MG63 (cell line): ENCODE measurements around the gene VGF. TPM values are rescaled to one million over a fixed set of nuclear protein-coding genes. Genes with fewer than 3 reads are reported as not detected.
"Not testable (repeated sequence)": the region's sequence is repeated elsewhere in the genome, so short reads cannot be mapped to it uniquely, and the experiment has no call there.

Source experiments
- DNase-seq: peaks from one replicate; pipeline ENCODE4 v3.0.0-alpha.2; 2020
- H3K27me3 ChIP-seq: fragments of 250-450 bp; sonication (Bioruptor Pico); 2 replicates; pipeline ENCODE4 v1.5.1; 2020; ENCODE audit warnings: mild to moderate bottlenecking, moderate library complexity
- H3K36me3 ChIP-seq: fragments of 250-450 bp; sonication (Bioruptor Pico); 2 replicates; pipeline ENCODE4 v1.5.1; 2020; ENCODE audit warnings: mild to moderate bottlenecking, moderate library complexity
- H3K4me3 ChIP-seq: fragments of 250-450 bp; sonication (Bioruptor Pico); 2 replicates; pipeline ENCODE4 v1.5.1; 2020; ENCODE audit warnings: mild to moderate bottlenecking, moderate library complexity
- H3K9me3 ChIP-seq: fragments of 250-450 bp; sonication (Bioruptor Pico); 2 replicates; pipeline ENCODE4 v1.5.1; 2020; ENCODE audit warnings: mild to moderate bottlenecking, moderate library complexity
- total RNA-seq: library from RNA; depleted of rRNA; stranded (reverse); fragments of >200 nt; shearing (Covaris generic); gene quantifications from 2 replicates; pipeline ENCODE4 v1.2.3, GENCODE V29; 2014; ENCODE audit warnings: low replicate concordance; rRNA removed

VGF gene
- 0.63 TPM in 1 of 2 replicates, not detected in the other for total RNA-seq

GRCh38 chr7:101165075-101165957 is at the start of gene VGF:
TSS of gene VGF (minus strand) at chr7:101165569. CDS start at chr7:101164843, 726 bp downstream.
- Histone ChIP-seq H3K36me3 (no peaks in the 10 kb centered on the region), H3K27me3 (peaks cover 28% of the 10 kb centered on the region), H3K4me3 (no peak within 1 kb of the TSS; the same call in 1 of the 2 replicates), H3K9me3 (no peaks in the 10 kb centered on the region)
- DNase-seq, result peak; percentile 74

- H3K9me3 ChIP-seq, result no peaks in the 10 kb centered on the region
- no peaks in the 10 kb centered on the region for H3K27me3 ChIP-seq
- no peak overlapping the region for H3K4me3 ChIP-seq
- DNase-seq, result no peak
- H3K36me3 ChIP-seq, result peaks cover 8% of the 10 kb centered on the region
Measured at GRCh38 chr7:101212014-101212413, 46.6 kb upstream of the VGF start.

GRCh38 chr7:101211501-101211900 is 46.1 kb upstream of the VGF start:
- DNase-seq, result no peak
- Histone ChIP-seq H3K36me3 (peaks cover 8% of the 10 kb centered on the region), H3K4me3 (no peak overlapping the region), H3K9me3 (no peaks in the 10 kb centered on the region), H3K27me3 (no peaks in the 10 kb centered on the region)

GRCh38 chr7:101210143-101210542 is 44.8 kb upstream of the VGF start:
- Histone ChIP-seq H3K36me3 (peaks cover 6% of the 10 kb centered on the region), H3K4me3 (no peak overlapping the region), H3K27me3 (no peaks in the 10 kb centered on the region), H3K9me3 (no peaks in the 10 kb centered on the region)
- no peak for DNase-seq

GRCh38 chr7:101208794-101209193 is 43.4 kb upstream of the VGF start:
- Histone ChIP-seq H3K9me3 (no peaks in the 10 kb centered on the region), H3K4me3 (no peak overlapping the region), H3K27me3 (no peaks in the 10 kb centered on the region), H3K36me3 (no peaks in the 10 kb centered on the region)
- no peak for DNase-seq

GRCh38 chr7:101207459-101207858 is 42.1 kb upstream of the VGF start:
- Histone ChIP-seq H3K9me3 (no peaks in the 10 kb centered on the region), H3K4me3 (no peak overlapping the region), H3K36me3 (no peaks in the 10 kb centered on the region), H3K27me3 (no peaks in the 10 kb centered on the region)
- DNase-seq, result no peak

- Histone ChIP-seq H3K27me3 (no peaks in the 10 kb centered on the region), H3K9me3 (no peaks in the 10 kb centered on the region), H3K4me3 (no peak overlapping the region), H3K36me3 (no peaks in the 10 kb centered on the region)
- DNase-seq, result no peak
Measured at GRCh38 chr7:101206665-101207042, 41.3 kb upstream of the VGF start.

GRCh38 chr7:101205901-101206664 is 40.7 kb upstream of the VGF start:
- DNase-seq, result no peak
- H3K36me3 ChIP-seq, result no peaks in the 10 kb centered on the region
- H3K4me3 ChIP-seq, result no peak overlapping the region
- no peaks in the 10 kb centered on the region for H3K9me3 ChIP-seq
- H3K27me3 ChIP-seq, result no peaks in the 10 kb centered on the region

- not testable (repeated sequence) for H3K27me3 ChIP-seq, DNase-seq, H3K4me3 ChIP-seq, H3K36me3 ChIP-seq, H3K9me3 ChIP-seq
Measured at GRCh38 chr7:101203740-101204738, 38.7 kb upstream of the VGF start.

- DNase-seq, result no peak
- Histone ChIP-seq H3K4me3 (no peak overlapping the region), H3K27me3 (no peaks in the 10 kb centered on the region), H3K9me3 (no peaks in the 10 kb centered on the region), H3K36me3 (no peaks in the 10 kb centered on the region)
Measured at GRCh38 chr7:101202603-101202918, 37.2 kb upstream of the VGF start.

GRCh38 chr7:101201695-101202602 is 36.6 kb upstream of the VGF start:
- DNase-seq, result no peak
- Histone ChIP-seq H3K36me3 (no peaks in the 10 kb centered on the region), H3K27me3 (no peaks in the 10 kb centered on the region), H3K4me3 (no peak overlapping the region), H3K9me3 (no peaks in the 10 kb centered on the region)

GRCh38 chr7:101200862-101201599 is 35.7 kb upstream of the VGF start, which contains the start of gene MOGAT3:
TSS of gene MOGAT3 (minus strand) at chr7:101201036. CDS start at chr7:101200854, 182 bp downstream.
- no peak for DNase-seq
- H3K4me3 ChIP-seq, result no peak within 1 kb of the TSS

GRCh38 chr7:101200504-101200861 is 35.1 kb upstream of the VGF start:
- no peaks in the 10 kb centered on the region for H3K27me3 ChIP-seq
- H3K9me3 ChIP-seq, result no peaks in the 10 kb centered on the region
- H3K4me3 ChIP-seq, result no peak overlapping the region
- DNase-seq, result no peak
- H3K36me3 ChIP-seq, result no peaks in the 10 kb centered on the region

More at GRCh38 chr7:101200862-101201599, 35.7 kb upstream of the VGF start, which contains the start of gene MOGAT3:
- H3K9me3 ChIP-seq, result no peaks in the 10 kb centered on the region
- no peaks in the 10 kb centered on the region for H3K27me3 ChIP-seq
- H3K36me3 ChIP-seq, result no peaks in the 10 kb centered on the region

- not testable (repeated sequence) for DNase-seq, H3K36me3 ChIP-seq, H3K4me3 ChIP-seq, H3K9me3 ChIP-seq, H3K27me3 ChIP-seq
Measured at GRCh38 chr7:101199522-101199921, 34.2 kb upstream of the VGF start.

- no peak for DNase-seq
Measured at GRCh38 chr7:101198476-101198875, 33.1 kb upstream of the VGF start.

More at GRCh38 chr7:101198476-101198875, 33.1 kb upstream of the VGF start:
- Histone ChIP-seq H3K4me3 (no peak overlapping the region), H3K36me3 (no peaks in the 10 kb centered on the region), H3K27me3 (no peaks in the 10 kb centered on the region), H3K9me3 (no peaks in the 10 kb centered on the region)
